UCSD-AML1 (cell line): ENCODE data around the gene SEMA6A.

Experiments used
- DNase-seq: peaks from one replicate; lab custom pipeline; 2025; ENCODE audit not compliant: unreplicated experiment; lab: John Stamatoyannopoulos, UW

The SEMA6A gene, protein sequence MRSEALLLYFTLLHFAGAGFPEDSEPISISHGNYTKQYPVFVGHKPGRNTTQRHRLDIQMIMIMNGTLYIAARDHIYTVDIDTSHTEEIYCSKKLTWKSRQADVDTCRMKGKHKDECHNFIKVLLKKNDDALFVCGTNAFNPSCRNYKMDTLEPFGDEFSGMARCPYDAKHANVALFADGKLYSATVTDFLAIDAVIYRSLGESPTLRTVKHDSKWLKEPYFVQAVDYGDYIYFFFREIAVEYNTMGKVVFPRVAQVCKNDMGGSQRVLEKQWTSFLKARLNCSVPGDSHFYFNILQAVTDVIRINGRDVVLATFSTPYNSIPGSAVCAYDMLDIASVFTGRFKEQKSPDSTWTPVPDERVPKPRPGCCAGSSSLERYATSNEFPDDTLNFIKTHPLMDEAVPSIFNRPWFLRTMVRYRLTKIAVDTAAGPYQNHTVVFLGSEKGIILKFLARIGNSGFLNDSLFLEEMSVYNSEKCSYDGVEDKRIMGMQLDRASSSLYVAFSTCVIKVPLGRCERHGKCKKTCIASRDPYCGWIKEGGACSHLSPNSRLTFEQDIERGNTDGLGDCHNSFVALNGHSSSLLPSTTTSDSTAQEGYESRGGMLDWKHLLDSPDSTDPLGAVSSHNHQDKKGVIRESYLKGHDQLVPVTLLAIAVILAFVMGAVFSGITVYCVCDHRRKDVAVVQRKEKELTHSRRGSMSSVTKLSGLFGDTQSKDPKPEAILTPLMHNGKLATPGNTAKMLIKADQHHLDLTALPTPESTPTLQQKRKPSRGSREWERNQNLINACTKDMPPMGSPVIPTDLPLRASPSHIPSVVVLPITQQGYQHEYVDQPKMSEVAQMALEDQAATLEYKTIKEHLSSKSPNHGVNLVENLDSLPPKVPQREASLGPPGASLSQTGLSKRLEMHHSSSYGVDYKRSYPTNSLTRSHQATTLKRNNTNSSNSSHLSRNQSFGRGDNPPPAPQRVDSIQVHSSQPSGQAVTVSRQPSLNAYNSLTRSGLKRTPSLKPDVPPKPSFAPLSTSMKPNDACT

DNA sequence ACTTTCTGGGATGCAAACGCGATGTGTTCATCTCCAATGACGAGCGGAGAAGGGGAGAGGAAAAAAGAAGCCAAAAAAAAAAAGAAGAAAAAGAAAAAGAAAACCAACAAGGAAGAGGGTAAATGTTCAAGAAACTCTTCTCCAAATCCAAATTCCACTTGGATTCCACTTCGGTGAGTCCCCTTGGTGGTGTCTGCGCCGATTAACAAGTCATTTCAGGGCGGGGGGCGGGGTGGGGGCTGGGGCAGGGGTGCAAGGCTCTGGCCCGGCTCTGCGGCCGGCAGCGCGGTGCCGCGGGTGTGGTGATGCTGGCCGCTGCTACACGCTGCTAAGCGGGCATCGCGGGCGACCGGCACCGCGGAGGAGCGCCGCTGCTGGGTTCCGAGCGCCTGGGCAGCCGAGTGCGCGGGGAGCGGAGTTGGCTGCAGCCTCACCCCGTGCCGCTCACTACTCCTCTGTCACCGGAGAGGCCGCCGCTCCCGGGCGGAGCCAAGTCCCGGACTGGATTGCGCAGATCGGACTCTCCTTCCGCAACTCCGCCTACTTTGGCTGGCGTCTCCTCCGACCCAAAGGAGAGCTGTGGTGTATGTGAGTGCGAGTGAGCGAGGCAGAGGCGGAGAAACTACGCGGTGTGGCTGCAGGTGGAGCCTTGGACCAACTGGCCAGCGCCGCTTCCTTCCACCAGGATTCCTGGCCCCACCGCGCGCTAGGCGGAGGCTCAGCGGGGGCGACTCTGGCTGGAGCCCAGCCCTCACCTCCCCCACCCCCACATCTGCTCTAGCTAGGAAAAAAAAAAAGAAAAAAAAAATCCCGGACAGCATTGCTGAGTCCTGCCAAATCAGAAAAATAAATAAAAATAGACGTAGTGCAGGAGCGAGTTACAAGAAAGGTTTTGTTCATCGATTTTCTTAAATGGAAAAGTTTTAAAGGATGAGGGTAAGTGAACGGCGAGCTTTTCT lies at the start of gene SEMA6A:
Gene SEMA6A, minus strand, starts transcription at position 457 of the 959 bp plus-strand sequence. CDS start 69,879 bp downstream, outside the sequence.
- peak; percentile 85 for DNase-seq

- DNase-seq: no peak
Observed at GRCh38 chr5:116622375-116623050, 47.9 kb upstream of the SEMA6A start.

DNA sequence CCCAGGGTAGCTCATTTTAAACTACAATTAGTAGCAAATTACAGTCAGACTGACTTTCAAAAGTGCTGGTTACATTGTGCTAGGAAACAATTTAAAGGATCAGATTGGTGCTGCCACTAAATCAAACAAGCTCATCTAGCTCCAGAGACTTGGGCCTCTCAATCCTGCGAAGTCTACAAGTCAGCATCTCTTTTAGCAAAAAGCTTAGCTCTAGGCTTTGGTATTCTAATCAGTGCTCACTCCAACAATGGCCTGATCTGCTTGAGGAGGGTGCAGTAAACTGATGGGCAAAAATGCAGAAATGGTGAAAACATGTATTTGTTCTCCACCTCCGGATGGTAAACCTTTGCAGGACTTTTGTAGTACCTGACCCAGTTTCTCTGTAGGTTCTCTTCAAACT lies 47.0 kb upstream of the SEMA6A start:
- DNase-seq: no peak

DNA sequence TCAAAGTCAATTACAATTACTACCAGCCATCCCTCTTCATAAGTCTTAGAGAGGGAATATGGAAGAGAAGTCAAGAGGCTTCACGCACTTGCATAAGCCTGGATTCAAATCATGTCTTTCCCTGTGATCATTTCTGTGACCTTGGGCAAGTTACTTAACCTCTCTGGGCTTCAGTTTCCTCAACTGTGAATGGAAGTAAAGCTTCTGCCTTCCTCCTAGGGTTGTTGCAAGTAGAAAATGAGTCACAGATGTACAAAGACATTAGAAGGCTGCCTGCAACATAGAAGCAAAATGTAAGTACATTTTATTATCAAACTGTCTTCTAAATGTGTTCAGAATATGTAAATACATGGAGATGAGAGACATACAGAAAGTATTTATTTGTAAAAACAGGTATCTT lies 42.3 kb upstream of the SEMA6A start:
- no peak for DNase-seq

DNA sequence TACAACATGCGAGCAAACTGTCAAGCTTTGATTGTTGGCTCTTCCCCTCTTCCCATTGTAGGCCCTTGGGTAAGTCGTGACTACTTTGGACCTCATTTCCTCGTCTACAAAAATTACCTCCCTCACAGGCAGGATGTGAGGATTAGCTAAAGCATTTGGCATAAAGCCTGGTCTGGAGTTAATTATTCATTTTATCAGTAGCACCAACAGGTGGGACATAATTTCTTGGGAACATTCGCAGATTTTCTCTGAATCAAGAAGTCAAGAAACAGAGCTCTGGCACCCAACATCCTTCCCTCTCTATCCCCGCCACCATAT lies 39.9 kb upstream of the SEMA6A start:
- DNase-seq: no peak

GRCh38 chr5:116613445-116613844 lies 38.8 kb upstream of the SEMA6A start:
- DNase-seq: no peak

DNA sequence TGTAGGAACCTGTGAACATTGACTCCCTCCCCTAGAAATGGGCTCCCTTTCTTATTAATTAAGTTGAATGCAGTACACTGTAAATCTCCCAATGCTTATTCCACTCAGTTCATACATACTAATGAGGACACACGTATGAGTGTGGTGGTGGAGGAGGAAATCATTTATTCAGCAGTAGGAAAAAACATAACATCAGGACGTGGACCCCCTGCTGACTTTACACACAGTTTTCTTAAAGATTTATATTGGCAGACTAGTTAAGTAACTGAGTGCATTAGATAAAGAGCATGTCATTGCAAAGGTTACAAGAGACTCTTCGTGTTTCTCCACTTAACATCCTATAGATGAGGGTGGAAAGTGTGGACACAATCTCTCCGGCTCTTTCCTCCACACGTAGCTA lies 37.8 kb upstream of the SEMA6A start:
- no peak for DNase-seq

- no peak for DNase-seq
Observed at GRCh38 chr5:116605310-116606070, 30.9 kb upstream of the SEMA6A start.

DNA sequence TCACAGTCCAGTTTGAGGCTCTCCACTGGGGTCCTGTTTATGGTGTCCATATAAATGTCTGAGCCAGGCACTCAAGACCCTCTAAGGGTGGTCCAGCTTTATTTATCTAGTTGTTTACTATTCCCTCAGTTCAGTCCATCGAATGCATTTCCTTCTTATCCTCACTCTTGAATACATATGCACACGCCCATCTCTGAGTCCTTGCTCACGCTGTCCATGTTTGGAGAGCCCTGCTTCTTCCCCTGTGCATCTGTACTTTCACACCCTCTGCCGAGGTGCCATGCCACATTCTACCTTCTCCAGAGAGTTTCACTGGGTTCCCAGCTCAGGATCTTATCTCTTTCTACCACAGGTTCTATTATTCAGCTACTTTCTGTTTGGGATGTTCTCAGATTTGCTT lies 30.2 kb upstream of the SEMA6A start:
- no peak for DNase-seq

DNA sequence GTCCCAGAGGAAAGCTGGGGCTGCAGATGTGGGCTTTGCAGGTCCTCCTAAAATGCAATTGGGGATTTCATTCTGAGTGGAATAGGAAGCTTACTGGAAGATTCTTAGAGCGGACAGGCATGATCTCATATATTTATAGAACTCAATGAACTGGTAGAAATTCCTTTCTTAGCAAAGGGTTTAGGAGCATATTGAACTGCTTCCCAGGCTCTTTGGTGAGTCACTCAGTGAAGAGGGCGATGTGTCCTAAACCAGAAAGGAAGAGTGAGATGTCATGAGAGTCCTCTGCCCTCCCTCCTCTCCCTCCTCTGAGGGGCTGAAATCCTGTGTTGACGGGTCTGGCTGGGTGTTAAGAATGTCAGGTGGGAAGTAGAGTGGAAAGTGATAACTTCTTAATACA lies 26.3 kb upstream of the SEMA6A start:
- no peak for DNase-seq

- DNase-seq: no peak
Observed at GRCh38 chr5:116598911-116599310, 24.3 kb upstream of the SEMA6A start.

DNA sequence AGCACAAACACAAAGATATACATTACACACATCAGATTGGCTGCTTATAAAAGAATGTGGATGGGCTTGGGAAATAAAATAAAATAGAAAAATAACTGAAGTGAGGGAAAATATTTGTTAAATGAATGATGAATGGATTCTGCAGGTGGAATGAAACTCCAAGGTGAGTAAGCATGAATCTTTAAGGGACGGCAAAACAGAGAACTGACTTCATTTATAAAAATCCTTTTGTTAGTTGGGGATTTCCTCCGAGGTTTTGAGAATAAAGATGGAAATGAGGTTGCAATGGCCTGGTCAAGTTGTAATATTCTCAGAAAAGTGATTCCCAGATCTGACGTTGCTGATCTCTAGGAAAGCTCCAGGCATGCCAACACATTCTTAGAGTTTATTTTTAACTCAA lies 20.9 kb upstream of the SEMA6A start:
- no peak for DNase-seq

GRCh38 chr5:116593340-116593739 lies 18.7 kb upstream of the SEMA6A start:
- no peak for DNase-seq

- DNase-seq: no peak
Observed at GRCh38 chr5:116585227-116585626, 10.6 kb upstream of the SEMA6A start.

DNA sequence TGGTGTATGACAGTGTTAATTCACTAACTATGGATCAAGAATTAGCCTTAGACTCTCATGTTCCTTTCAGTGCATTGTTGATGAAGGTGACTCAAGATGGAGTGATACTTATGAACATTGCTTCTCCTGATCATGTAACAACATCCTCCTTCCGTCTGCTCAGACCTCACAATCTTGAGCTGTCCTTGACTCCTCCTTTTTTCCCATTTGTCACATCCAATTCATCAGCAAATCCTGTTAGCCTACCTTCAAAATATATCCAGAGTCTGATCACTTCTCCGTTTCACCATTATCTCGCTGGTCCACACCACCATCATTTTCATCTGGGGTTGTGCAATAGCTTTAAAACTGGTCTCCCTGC lies 9.2 kb upstream of the SEMA6A start:
- no peak for DNase-seq

GRCh38 chr5:116583085-116583861 lies 8.7 kb upstream of the SEMA6A start:
- no peak for DNase-seq

- DNase-seq: no peak
Observed at GRCh38 chr5:116581910-116582309, 7.3 kb upstream of the SEMA6A start.

DNA sequence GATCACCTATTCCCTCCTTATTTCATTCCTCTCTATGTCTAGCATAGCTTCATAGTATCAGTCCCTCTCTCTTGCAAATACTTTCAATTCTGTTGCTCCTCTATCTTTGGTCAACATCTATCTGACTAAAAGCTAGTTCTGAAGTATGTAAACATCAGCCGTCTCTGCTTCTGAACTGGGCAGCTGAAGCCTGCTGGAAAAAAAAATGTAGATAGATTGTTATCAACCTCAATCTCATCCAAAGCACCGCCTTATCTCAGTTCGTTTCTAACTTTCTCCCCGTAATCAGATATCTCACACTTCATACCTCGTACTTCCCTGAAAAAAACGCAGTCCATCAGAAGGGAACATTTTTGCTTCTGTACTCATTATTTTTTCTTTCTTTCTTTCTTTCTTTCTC lies 4.5 kb upstream of the SEMA6A start:
- no peak for DNase-seq

GRCh38 chr5:116578676-116579075 lies 4.1 kb upstream of the SEMA6A start:
- no peak for DNase-seq
